Measurements from ENCODE around the gene OOSP3. TPM values are rescaled to one million over a fixed set of nuclear protein-coding genes. Genes with fewer than 3 reads are reported as not detected.
A peak's percentile ranks its signal among the peaks of the same experiment; 100 is the strongest.
"Not testable (repeated sequence)": the region's sequence is repeated elsewhere in the genome, so short reads cannot be mapped to it uniquely, and the experiment has no call there.

Gene OOSP3
- total and polyA plus RNA-seq, 4 donors, result not detected

DNA sequence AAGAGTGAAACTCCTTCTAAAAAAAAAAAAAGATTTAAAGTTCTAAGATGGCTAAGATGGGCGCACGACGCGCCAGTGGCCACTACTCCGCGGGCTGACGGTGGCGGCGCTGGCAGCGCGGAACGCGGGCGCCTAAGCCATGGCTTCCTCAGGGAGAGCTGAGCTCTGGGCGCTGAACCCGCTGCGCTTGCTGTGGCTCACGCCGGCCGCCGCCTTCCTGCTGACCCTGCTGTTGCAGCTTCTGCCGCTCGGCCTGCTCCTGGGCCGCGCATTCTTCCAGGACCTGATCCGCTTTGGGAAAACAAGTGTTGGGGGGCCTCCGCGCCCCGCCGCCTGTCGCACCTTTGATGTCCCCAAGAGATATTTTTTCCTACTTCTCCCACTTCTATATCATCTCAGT is 19.5 kb downstream of the OOSP3 start:
- WGBS (ENCODE audit: insufficient coverage), result 95% methylated on average over 30 of the region's 31 CpGs
- Histone ChIP-seq H3K27me3 (ENCODE audit: control insufficient read depth, insufficient read depth, low read length) (no peaks in the 10 kb centered on the region), H3K4me1 (ENCODE audit: control insufficient read depth, insufficient read depth, low read length) (no peaks in the 10 kb centered on the region), H3K4me3 (ENCODE audit: low read depth, low read length) (no peak overlapping the region), H3K36me3 (ENCODE audit: control insufficient read depth, insufficient read depth, low read length) (no peaks in the 10 kb centered on the region), H3K9me3 (ENCODE audit: control insufficient read depth, insufficient read depth, low read length) (no peaks in the 10 kb centered on the region), H3K27ac (ENCODE audit: low read depth, low read length) (no peak overlapping the region)
- DNase-seq (ENCODE audit: low read depth in 4 of 6, low spot score in 6 of 6), result no peak

DNA sequence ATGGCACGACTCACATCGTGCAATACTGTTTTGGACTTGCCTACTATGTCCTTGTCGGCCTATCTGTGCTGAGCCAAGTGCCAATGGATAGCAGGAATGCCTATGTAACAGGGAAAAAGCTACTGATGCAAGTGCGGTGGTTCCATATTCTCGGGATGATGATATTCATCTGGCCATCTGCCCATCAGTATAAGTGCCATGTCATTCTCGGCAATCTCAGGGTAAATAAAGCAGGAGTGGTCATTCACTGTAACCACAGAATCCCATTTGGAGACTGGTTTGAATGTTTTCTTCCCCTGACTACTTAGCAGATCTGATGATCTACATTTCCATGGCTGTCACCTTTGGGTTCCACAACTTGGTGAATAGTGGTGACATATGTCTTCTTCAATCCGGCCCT is 20.1 kb downstream of the OOSP3 start:
- WGBS (ENCODE audit: insufficient coverage), result 95% methylated on average over 5 of the region's 7 CpGs
- H3K4me3 ChIP-seq (ENCODE audit: low read depth, low read length), result no peak overlapping the region
- H3K9me3 ChIP-seq (ENCODE audit: control insufficient read depth, insufficient read depth, low read length), result no peaks in the 10 kb centered on the region

DNA sequence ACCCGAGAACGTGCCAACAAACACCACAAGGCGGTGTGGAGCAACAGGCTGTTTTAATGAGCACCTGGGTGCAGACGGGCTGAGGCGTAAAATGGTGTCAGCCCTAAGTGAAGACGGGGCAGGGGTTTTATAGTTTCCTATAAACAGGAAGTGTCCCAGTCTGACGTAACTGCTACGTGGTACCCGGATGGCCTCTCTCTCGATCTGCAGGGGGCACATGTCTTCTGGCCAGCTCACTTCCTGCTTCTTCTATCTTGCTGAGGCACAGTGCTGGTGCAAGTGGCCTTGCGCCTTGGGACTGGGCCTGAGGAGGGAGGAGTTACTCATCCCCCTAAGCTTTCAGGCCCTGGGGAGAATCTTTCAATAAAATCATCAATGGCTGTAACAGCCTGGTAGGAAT is 20.9 kb downstream of the OOSP3 start:
- DNase-seq (ENCODE audit: low read depth in 4 of 6, low spot score in 6 of 6), result no peak
- 83% methylated on average over 10 of the region's 11 CpGs for WGBS (ENCODE audit: insufficient coverage)
- Histone ChIP-seq H3K4me3 (ENCODE audit: low read depth, low read length) (no peak overlapping the region), H3K27ac (ENCODE audit: low read depth, low read length) (no peak overlapping the region), H3K4me1 (ENCODE audit: control insufficient read depth, insufficient read depth, low read length) (no peaks in the 10 kb centered on the region), H3K9me3 (ENCODE audit: control insufficient read depth, insufficient read depth, low read length) (no peaks in the 10 kb centered on the region), H3K36me3 (ENCODE audit: control insufficient read depth, insufficient read depth, low read length) (no peaks in the 10 kb centered on the region), H3K27me3 (ENCODE audit: control insufficient read depth, insufficient read depth, low read length) (no peaks in the 10 kb centered on the region)

More for the DNA sequence above, 20.1 kb downstream of the OOSP3 start:
- Histone ChIP-seq H3K4me1 (ENCODE audit: control insufficient read depth, insufficient read depth, low read length) (no peaks in the 10 kb centered on the region), H3K27ac (ENCODE audit: low read depth, low read length) (no peak overlapping the region), H3K27me3 (ENCODE audit: control insufficient read depth, insufficient read depth, low read length) (no peaks in the 10 kb centered on the region), H3K36me3 (ENCODE audit: control insufficient read depth, insufficient read depth, low read length) (no peaks in the 10 kb centered on the region)
- no peak for DNase-seq (ENCODE audit: low read depth in 4 of 6, low spot score in 6 of 6)

DNA sequence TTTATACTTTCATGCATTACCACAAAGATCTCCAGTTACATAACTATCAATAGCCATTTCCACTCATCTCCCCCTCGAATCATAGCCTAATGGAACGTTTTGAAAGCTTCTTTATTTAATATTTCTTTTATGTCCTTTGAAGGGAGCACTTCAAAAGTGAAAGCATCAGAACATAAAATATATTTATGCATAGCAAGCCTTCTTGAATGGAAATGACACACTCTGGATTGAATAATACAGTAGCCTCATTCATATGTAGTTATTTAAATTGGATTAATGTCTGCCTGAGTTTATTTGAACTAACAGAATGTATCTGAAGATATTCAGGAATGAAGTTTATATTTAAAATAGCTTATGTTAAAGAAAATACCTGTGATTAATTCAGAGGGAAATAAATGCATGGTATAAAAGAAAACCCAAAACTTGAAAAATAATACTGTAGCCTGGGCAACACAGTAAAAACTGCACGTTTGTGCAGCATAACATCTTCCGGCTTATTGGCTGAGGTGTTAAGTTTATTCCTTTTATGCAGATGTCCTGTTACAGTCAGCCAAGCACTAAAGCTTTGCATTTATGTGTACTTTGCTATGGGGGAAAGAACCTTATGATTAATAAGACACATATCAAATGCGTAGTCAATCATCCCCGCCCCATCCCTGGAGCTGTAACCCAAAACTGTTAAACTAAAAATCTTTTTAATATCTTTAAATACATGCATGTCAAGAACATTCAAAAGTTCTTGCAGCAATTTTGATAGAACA is 22.0 kb downstream of the OOSP3 start:
- Histone ChIP-seq H3K9me3 (ENCODE audit: control insufficient read depth, insufficient read depth, low read length) (no peaks in the 10 kb centered on the region), H3K36me3 (ENCODE audit: control insufficient read depth, insufficient read depth, low read length) (no peaks in the 10 kb centered on the region), H3K27ac (ENCODE audit: low read depth, low read length) (no peak overlapping the region), H3K27me3 (ENCODE audit: control insufficient read depth, insufficient read depth, low read length) (no peaks in the 10 kb centered on the region), H3K4me1 (ENCODE audit: control insufficient read depth, insufficient read depth, low read length) (no peaks in the 10 kb centered on the region), H3K4me3 (ENCODE audit: low read depth, low read length) (no peak overlapping the region)
- peak in 2 of 6 donors; percentile 15 to 49 for DNase-seq (ENCODE audit: low read depth in 4 of 6, low spot score in 6 of 6)
- WGBS (ENCODE audit: insufficient coverage), result 60% methylated on average over 1 of the region's 6 CpGs

DNA sequence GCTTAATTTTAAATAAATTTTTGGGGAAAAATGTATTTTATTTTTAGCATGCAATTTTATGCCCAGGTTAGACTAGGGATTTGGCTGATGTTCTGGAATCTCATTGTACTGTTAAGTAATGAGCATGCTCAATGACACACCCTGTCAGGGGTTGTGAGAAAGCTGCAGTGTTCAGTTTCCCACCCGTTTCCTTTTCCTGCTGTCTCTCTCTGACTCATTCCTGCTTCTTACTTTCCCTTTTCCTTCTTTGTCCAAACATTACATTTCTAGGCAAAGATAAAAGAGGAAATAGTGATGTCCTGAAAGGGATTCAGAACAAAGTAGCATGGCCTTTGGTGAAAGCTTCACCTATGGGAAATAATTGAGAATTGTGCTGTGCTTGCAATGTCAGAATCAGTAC is 22.7 kb downstream of the OOSP3 start:
- no peaks in the 10 kb centered on the region for H3K27me3 ChIP-seq (ENCODE audit: control insufficient read depth, insufficient read depth, low read length)
- no peaks in the 10 kb centered on the region for H3K36me3 ChIP-seq (ENCODE audit: control insufficient read depth, insufficient read depth, low read length)
- H3K27ac ChIP-seq (ENCODE audit: low read depth, low read length), result no peak overlapping the region
- H3K4me1 ChIP-seq (ENCODE audit: control insufficient read depth, insufficient read depth, low read length), result no peaks in the 10 kb centered on the region
- peak in 2 of 6 donors; percentile 30 to 34 for DNase-seq (ENCODE audit: low read depth in 4 of 6, low spot score in 6 of 6)
- no CpG with 5 or more reads among the region's 1 CpG for WGBS (ENCODE audit: insufficient coverage)
- H3K9me3 ChIP-seq (ENCODE audit: control insufficient read depth, insufficient read depth, low read length), result no peaks in the 10 kb centered on the region
- no peak overlapping the region for H3K4me3 ChIP-seq (ENCODE audit: low read depth, low read length)

DNA sequence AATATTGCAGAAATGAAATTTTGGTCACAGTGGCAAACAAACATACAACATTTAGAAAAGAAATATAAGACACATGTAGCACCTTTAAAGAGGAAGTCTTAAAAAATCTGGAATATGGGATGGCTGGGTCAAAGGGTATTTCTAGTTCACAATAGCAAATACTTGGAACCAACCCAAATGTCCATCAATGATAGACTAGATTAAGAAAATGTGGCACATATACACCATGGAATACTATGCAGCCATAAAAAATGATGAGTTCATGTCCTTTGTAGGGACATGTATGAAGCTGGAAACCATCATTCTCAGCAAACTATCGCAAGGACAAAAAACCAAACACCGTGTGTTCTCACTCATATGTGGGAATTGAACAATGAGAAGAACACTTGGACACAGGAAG is 25.0 kb downstream of the OOSP3 start:
- H3K36me3 ChIP-seq (ENCODE audit: control insufficient read depth, insufficient read depth, low read length); H3K27me3 ChIP-seq (ENCODE audit: control insufficient read depth, insufficient read depth, low read length); DNase-seq (ENCODE audit: low read depth in 4 of 6, low spot score in 6 of 6); H3K27ac ChIP-seq (ENCODE audit: low read depth, low read length); H3K4me1 ChIP-seq (ENCODE audit: control insufficient read depth, insufficient read depth, low read length); H3K9me3 ChIP-seq (ENCODE audit: control insufficient read depth, insufficient read depth, low read length); H3K4me3 ChIP-seq (ENCODE audit: low read depth, low read length): not testable (repeated sequence)
- WGBS (ENCODE audit: insufficient coverage), result no CpG with 5 or more reads among the region's 2 CpGs

DNA sequence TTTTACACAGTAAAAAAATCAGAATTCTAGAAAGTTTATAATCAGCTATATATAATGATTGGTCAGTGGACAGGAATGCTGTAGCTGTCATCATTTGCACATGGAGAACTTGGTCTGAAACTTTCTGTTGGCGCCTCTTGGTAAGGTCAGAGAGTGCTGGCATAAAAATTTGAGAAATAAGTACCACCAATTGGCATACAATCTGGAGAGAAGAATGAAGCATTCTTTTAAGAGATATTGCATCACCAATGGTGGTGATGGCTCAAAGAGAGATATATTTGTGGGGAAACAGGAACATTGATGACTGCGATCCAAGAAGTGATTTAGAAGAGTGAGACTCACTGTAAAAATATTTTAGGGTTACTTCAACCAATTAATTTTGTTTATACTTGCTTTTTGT is 39.9 kb downstream of the OOSP3 start:
- Histone ChIP-seq H3K27me3 (ENCODE audit: control insufficient read depth, insufficient read depth, low read length) (no peaks in the 10 kb centered on the region), H3K27ac (ENCODE audit: low read depth, low read length) (no peak overlapping the region), H3K36me3 (ENCODE audit: control insufficient read depth, insufficient read depth, low read length) (no peaks in the 10 kb centered on the region), H3K4me3 (ENCODE audit: low read depth, low read length) (no peak overlapping the region), H3K9me3 (ENCODE audit: control insufficient read depth, insufficient read depth, low read length) (peaks cover 3% of the 10 kb centered on the region), H3K4me1 (ENCODE audit: control insufficient read depth, insufficient read depth, low read length) (no peaks in the 10 kb centered on the region)
- WGBS (ENCODE audit: insufficient coverage), result no CpG with 5 or more reads among the region's 2 CpGs
- no peak for DNase-seq (ENCODE audit: low read depth in 4 of 6, low spot score in 6 of 6)

DNA sequence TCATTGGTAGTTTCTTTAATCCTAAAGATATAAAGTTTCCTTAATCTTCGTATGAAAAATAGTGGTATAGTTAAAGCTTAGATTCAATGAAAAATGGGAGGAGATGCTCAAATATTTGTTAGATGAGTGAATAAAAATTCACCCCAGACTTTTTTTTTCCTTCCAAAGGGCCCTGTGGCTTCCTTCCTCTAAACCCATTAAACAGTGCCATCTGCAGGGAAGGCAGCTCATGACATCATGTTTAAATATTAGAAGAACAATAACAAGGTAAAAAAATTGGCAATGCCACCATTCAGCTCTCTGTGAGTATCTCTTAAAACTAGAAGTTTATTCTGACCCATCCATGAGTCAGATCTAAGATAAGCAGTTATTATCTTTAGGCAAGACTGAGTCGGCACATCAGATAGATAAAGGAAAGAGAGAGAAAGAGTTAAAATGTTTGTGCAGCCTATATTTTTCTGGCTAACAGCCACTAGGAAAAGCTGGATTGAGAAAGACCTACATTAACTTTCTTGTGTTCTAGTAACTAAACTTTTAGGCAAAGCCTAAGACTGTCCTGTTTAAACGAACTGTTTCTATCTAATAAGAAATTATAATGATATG is 40.5 kb downstream of the OOSP3 start:
- Histone ChIP-seq H3K27me3 (ENCODE audit: control insufficient read depth, insufficient read depth, low read length) (no peaks in the 10 kb centered on the region), H3K9me3 (ENCODE audit: control insufficient read depth, insufficient read depth, low read length) (peaks cover 9% of the 10 kb centered on the region), H3K4me1 (ENCODE audit: control insufficient read depth, insufficient read depth, low read length) (no peaks in the 10 kb centered on the region), H3K36me3 (ENCODE audit: control insufficient read depth, insufficient read depth, low read length) (no peaks in the 10 kb centered on the region), H3K4me3 (ENCODE audit: low read depth, low read length) (no peak overlapping the region), H3K27ac (ENCODE audit: low read depth, low read length) (no peak overlapping the region)
- DNase-seq (ENCODE audit: low read depth in 4 of 6, low spot score in 6 of 6), result no peak
- 100% methylated on average over 1 of the region's 3 CpGs for WGBS (ENCODE audit: insufficient coverage)

DNA sequence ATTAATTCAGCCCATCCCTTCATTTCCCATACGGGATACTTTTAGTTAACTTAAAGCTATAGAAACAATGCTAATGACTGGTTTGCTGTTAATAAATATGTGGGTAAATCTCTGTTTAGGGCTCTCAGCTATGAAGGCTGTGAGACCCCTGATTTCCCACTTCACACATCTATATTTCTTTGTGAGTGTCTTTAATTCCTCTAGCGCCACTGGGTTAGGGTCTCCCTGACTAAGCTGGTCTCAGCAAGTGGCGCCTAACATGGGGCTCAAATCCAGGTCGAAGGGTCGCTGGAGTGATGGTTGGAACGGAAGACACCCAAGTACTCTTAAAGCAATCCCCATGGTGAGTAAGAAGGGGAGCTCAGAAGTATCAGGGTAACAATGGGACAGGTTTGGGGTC is 45.2 kb downstream of the OOSP3 start:
- DNase-seq (ENCODE audit: low read depth in 4 of 6, low spot score in 6 of 6), result no peak

DNA sequence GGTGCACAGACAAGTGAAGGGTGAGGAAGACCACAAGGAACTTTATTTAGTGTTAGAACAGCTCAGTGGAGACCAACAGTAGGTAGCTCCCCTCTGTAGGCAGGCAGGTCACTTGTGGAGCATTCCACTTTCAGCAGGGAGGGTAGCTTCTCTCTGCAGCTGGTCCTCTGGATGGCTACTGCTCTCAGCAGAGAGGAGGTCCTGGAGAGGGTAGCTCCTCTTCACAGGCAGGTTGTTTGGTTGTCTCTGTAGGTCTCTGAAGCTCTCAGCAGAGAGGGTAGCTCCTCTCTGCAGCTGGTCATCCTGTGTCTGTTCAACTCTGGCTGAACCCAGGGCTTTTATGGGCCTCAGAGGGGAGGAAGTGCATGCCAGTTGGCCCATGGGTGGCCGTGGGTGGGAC is 53.1 kb downstream of the OOSP3 start:
- Histone ChIP-seq H3K36me3 (ENCODE audit: control insufficient read depth, insufficient read depth, low read length) (no peaks in the 10 kb centered on the region), H3K27me3 (ENCODE audit: control insufficient read depth, insufficient read depth, low read length) (no peaks in the 10 kb centered on the region), H3K4me3 (ENCODE audit: low read depth, low read length) (no peak overlapping the region), H3K9me3 (ENCODE audit: control insufficient read depth, insufficient read depth, low read length) (no peaks in the 10 kb centered on the region), H3K27ac (ENCODE audit: low read depth, low read length) (no peak overlapping the region), H3K4me1 (ENCODE audit: control insufficient read depth, insufficient read depth, low read length) (no peaks in the 10 kb centered on the region)
- 75% methylated on average over 1 of the region's 1 CpG for WGBS (ENCODE audit: insufficient coverage)
- DNase-seq (ENCODE audit: low read depth in 4 of 6, low spot score in 6 of 6), result no peak

More for the DNA sequence above, 45.2 kb downstream of the OOSP3 start:
- WGBS (ENCODE audit: insufficient coverage), result 96% methylated on average over 4 of the region's 6 CpGs
- no peaks in the 10 kb centered on the region for H3K36me3 ChIP-seq (ENCODE audit: control insufficient read depth, insufficient read depth, low read length)
- no peak overlapping the region for H3K4me3 ChIP-seq (ENCODE audit: low read depth, low read length)
- H3K27ac ChIP-seq (ENCODE audit: low read depth, low read length), result no peak overlapping the region
- no peaks in the 10 kb centered on the region for H3K27me3 ChIP-seq (ENCODE audit: control insufficient read depth, insufficient read depth, low read length)
- H3K4me1 ChIP-seq (ENCODE audit: control insufficient read depth, insufficient read depth, low read length), result no peaks in the 10 kb centered on the region
- H3K9me3 ChIP-seq (ENCODE audit: control insufficient read depth, insufficient read depth, low read length), result peaks cover 12% of the 10 kb centered on the region

All from spinal cord (tissue), 10 donors.